BLaER1 (cell line): Measurements from ENCODE around the gene ATRIP.
A peak's percentile ranks its signal among the peaks of the same experiment; 100 is the strongest.

ENCODE experiments used
- H3K27ac ChIP-seq: shearing (Covaris generic); formaldehyde crosslinking; 2 replicates; pipeline ENCODE4 v1.8.1; 2022
- H3K27me3 ChIP-seq: shearing (Covaris generic); formaldehyde crosslinking; 2 replicates; pipeline ENCODE4 v1.8.1; 2022
- H3K36me3 ChIP-seq: shearing (Covaris generic); formaldehyde crosslinking; 2 replicates; pipeline ENCODE4 v1.8.1; 2022
- H3K4me1 ChIP-seq: shearing (Covaris generic); formaldehyde crosslinking; 2 replicates; pipeline ENCODE4 v1.8.1; 2022
- H3K4me2 ChIP-seq: shearing (Covaris generic); formaldehyde crosslinking; 2 replicates; pipeline ENCODE4 v1.8.1; 2022
- H3K4me3 ChIP-seq: shearing (Covaris generic); formaldehyde crosslinking; 2 replicates; pipeline ENCODE4 v1.8.1; 2022
- H3K9ac ChIP-seq: shearing (Covaris generic); formaldehyde crosslinking; 2 replicates; pipeline ENCODE4 v1.8.1; 2022
- H3K9me3 ChIP-seq: shearing (Covaris generic); formaldehyde crosslinking; 2 replicates; pipeline ENCODE4 v1.8.1; 2022
- H4K20me1 ChIP-seq: shearing (Covaris generic); formaldehyde crosslinking; 2 replicates; pipeline ENCODE4 v1.8.1; 2022
- Cebpa-rat ChIP-seq: shearing (Covaris generic); IDR thresholded peaks from 2 replicates; pipeline ENCODE4 v1.8.1; 2022

ATRIP gene

DNA sequence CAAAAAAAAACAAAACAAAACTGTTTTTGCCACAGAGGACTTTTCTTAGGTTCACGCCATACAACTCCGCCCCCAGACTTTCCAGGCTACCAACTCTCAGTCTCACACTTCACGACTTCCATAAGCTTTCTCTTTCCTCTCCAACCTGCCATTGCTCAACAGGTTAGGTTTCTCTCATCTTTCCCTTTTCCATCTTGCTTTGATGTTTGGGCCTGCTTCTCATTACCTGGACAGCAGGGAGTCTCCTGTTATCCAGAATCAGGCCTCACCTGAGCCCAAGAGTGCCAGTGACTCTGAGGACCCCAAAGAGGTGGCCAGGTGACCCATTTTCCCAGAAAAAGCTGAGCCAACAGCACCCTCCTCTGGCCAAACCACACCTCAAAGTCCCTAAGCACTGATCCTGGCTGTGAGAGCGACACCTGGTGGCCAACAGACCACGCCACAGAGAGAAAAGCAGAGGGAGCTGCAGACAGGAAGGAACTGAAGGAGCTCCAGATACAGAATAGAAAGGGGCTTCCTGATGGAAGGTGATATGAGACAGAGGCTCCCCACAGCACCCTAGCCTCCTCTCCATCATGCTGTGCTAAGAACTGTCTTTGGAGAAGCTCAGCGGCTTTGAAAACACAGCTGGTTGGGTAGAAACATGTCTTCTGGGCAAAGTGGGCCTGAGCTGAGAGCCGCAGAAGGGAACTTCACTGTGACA is 10.6 kb upstream of the ATRIP start:
- no peak for TF ChIP-seq Cebpa-rat
- peak overlapping the region; percentile 37; the same call in 1 of the 2 replicates for H3K27ac ChIP-seq
- peak overlapping the region; percentile 56 for H3K4me2 ChIP-seq

DNA sequence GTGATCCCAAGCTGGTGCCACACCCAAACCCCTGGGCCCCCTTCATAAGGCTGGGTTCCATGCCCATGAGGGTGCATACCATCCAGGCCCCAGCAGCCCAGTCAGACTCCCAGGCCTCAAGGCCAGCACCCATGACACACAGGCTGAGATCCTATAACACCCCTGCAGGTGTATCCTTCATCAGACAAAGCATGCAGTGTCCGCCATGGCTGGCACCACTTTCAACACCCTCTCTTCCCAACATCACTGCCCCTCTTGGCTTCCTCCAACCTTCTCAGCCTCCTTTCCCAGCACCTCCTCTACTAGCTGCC is 10.1 kb upstream of the ATRIP start:
- Histone ChIP-seq H3K27me3 (no peaks in the 10 kb centered on the region), H3K36me3 (peaks cover 31% of the 10 kb centered on the region), H3K4me1 (peaks cover 39% of the 10 kb centered on the region), H3K4me3 (no peak overlapping the region), H3K9ac (0 out of 2 replicates have a peak overlapping the region, but pooled peaks have one; percentile 18), H3K9me3 (no peaks in the 10 kb centered on the region), H3K27ac (peak overlapping the region; percentile 37; the same call in 1 of the 2 replicates), H4K20me1 (peaks cover 12% of the 10 kb centered on the region), H3K4me2 (peak overlapping the region; percentile 56)
- no peak for TF ChIP-seq Cebpa-rat

More for the DNA sequence above, 10.6 kb upstream of the ATRIP start:
- Histone ChIP-seq H3K9me3 (no peaks in the 10 kb centered on the region), H4K20me1 (peaks cover 7% of the 10 kb centered on the region), H3K27me3 (no peaks in the 10 kb centered on the region), H3K36me3 (peaks cover 30% of the 10 kb centered on the region), H3K9ac (0 out of 2 replicates have a peak overlapping the region, but pooled peaks have one; percentile 18), H3K4me3 (no peak overlapping the region), H3K4me1 (peaks cover 34% of the 10 kb centered on the region)

DNA sequence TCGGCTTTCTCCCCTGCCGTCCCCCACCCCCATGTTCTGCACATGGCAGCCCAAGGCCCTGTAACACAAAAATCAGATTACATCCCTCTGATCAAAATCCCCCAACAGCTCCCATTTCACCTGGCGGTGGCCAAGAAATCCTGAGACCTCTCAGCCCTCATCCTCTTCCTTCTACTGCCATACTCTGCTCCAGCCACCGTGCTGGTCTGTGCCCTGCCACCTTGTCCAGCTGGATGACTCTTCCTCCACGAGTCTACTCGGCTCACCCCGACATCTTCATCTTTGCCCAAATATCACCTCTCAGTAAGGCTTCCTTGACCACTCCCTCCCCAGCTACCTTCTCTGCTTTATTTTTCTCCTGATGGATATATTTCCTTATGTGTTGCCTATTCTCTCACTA is 9.7 kb upstream of the ATRIP start:
- H3K9me3 ChIP-seq = no peaks in the 10 kb centered on the region
- no peak for TF ChIP-seq Cebpa-rat

DNA sequence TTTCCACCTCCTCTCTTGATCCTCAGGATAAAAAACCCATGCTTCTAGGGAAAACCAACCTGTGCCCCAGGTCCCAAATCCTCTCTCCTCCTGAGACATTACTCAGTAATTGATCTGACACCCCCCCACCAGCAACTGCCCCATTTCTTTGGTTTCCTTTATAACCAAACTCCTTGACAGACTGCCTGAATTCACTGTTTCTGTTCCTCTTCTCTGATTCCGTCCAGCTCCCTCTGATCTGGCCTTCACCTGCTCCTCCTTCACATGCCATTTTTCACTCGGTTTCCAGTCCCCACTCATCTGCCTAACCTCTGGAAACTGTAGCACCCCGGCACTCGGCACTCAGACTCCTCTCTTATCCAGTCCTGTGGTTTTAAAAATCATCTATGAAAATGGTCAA is 8.7 kb upstream of the ATRIP start:
- peaks cover 36% of the 10 kb centered on the region for H3K36me3 ChIP-seq
- H4K20me1 ChIP-seq = peaks cover 25% of the 10 kb centered on the region
- no peak overlapping the region for H3K27ac ChIP-seq
- peak overlapping the region; percentile 21; the same call in 1 of the 2 replicates for H3K9ac ChIP-seq
- TF ChIP-seq Cebpa-rat = no peak
- peaks cover 47% of the 10 kb centered on the region for H3K4me1 ChIP-seq
- no peak overlapping the region for H3K4me2 ChIP-seq
- H3K4me3 ChIP-seq = no peak overlapping the region
- no peaks in the 10 kb centered on the region for H3K27me3 ChIP-seq
- H3K9me3 ChIP-seq = no peaks in the 10 kb centered on the region

More for the DNA sequence above, 9.7 kb upstream of the ATRIP start:
- Histone ChIP-seq H3K36me3 (peaks cover 36% of the 10 kb centered on the region), H3K27ac (peak overlapping the region; percentile 37; the same call in 1 of the 2 replicates), H3K9ac (no peak overlapping the region), H3K4me1 (peaks cover 43% of the 10 kb centered on the region), H3K27me3 (no peaks in the 10 kb centered on the region), H3K4me2 (peak overlapping the region; percentile 56), H4K20me1 (peaks cover 16% of the 10 kb centered on the region), H3K4me3 (no peak overlapping the region)

DNA sequence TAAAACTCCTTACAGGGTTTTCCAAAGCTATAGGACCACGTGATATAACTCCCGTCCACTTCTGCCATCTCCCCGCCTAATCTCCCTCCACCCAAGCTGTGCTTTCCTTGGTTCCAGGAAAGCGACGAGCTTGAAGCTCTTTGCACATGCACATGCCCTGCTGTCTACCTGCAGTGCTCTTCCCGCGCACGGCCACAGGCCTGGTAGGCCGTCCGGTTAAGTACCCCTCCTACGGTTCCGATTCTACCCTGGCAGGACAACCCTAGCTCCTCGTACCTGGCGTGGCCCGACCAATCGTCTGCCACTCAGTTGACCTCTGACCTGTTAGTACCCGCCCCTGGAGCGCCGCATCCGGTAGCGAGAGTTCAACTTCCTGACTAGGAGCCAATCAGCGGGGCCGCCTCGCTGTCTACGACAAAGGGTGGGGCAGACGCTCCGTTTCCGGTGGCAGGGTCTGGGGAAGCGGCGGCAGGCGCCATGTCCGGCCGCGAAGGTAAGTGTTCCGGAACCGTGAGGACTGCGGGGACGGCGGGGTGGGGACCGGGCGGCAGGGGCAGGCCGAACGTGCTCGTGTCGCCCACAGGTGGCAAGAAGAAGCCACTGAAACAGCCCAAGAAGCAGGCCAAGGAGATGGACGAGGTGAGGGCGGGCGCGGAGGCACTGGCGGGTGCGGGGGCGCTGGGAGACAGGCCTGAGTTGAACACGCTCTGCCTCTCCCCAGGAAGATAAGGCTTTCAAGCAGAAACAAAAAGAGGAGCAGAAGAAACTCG is 6.5 kb upstream of the ATRIP start, which contains the start of the genes CCDC51 and TMA7:
CCDC51 (minus strand) TSS at position 300 of the 770 bp plus-strand sequence. CDS start 4,991 bp downstream, outside the sequence.
TMA7 (plus strand) TSS at position 438 of the 770 bp plus-strand sequence; CDS start at position 478, 40 bp downstream.
- no peaks in the 10 kb centered on the region for H3K27me3 ChIP-seq
- peak within 1 kb of the TSS; percentile 90 for H3K27ac ChIP-seq
- peaks cover 35% of the 10 kb centered on the region for H3K36me3 ChIP-seq
- no peak for TF ChIP-seq Cebpa-rat
- no peaks in the 10 kb centered on the region for H3K9me3 ChIP-seq
- H3K4me1 ChIP-seq = peaks cover 41% of the 10 kb centered on the region
- peak within 1 kb of the TSS; percentile 92 for H3K9ac ChIP-seq
- H3K4me3 ChIP-seq = peak within 1 kb of the TSS; percentile 92
- H4K20me1 ChIP-seq = peaks cover 37% of the 10 kb centered on the region
- peak within 1 kb of the TSS; percentile 85 for H3K4me2 ChIP-seq

DNA sequence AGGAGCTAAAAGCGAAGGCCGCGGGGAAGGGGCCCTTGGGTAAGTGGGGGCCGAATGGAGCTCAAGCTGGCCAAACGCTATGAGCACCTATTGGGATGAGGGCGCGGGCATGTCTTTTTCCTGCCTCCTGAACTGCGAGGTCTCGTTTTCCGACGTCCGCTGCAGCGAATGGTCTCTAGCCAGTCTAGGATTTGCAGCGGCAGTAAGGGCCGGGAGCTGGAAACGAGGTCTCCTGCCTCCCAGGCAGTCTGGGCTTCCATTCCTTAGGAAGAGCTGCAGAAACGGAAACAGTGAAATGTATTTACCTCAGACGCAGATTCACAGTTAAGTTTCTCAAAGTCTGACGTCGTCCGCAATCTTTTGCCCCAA is 6.0 kb upstream of the ATRIP start:
- H3K36me3 ChIP-seq = peaks cover 35% of the 10 kb centered on the region
- H3K27me3 ChIP-seq = no peaks in the 10 kb centered on the region
- H3K4me1 ChIP-seq = peaks cover 44% of the 10 kb centered on the region
- H3K9me3 ChIP-seq = no peaks in the 10 kb centered on the region
- no peak for TF ChIP-seq Cebpa-rat
- H4K20me1 ChIP-seq = peaks cover 37% of the 10 kb centered on the region
- H3K4me2 ChIP-seq = peak overlapping the region; percentile 85
- H3K27ac ChIP-seq = peak overlapping the region; percentile 90
- peak overlapping the region; percentile 92 for H3K4me3 ChIP-seq
- peak overlapping the region; percentile 92 for H3K9ac ChIP-seq

DNA sequence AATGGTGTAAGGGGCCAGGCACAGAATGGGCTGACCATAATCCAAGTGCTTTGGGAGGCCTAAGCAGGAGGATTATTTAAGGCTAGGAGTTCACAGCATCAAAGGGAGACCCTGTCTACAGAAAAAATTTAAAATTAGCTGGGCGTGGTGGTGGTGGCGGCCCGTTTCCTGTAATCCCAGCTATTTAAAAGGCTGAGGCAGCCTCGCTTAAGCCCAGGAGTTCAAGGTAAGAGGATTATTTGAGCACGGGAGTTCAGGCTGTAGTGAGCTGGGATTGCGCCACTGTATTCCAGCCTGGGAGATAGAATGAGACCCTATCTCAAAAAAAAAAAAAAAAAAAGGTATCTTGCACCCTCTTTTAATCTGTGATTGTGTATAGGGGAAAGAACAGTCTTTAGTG is 4.6 kb upstream of the ATRIP start:
- H3K27me3 ChIP-seq = no peaks in the 10 kb centered on the region
- H3K4me2 ChIP-seq = peak overlapping the region; percentile 85
- H3K27ac ChIP-seq = no peak overlapping the region
- peaks cover 41% of the 10 kb centered on the region for H3K4me1 ChIP-seq
- TF ChIP-seq Cebpa-rat = no peak
- peaks cover 35% of the 10 kb centered on the region for H3K36me3 ChIP-seq
- H3K9me3 ChIP-seq = no peaks in the 10 kb centered on the region
- H3K4me3 ChIP-seq = peak overlapping the region; percentile 92
- peaks cover 37% of the 10 kb centered on the region for H4K20me1 ChIP-seq
- peak overlapping the region; percentile 92 for H3K9ac ChIP-seq

DNA sequence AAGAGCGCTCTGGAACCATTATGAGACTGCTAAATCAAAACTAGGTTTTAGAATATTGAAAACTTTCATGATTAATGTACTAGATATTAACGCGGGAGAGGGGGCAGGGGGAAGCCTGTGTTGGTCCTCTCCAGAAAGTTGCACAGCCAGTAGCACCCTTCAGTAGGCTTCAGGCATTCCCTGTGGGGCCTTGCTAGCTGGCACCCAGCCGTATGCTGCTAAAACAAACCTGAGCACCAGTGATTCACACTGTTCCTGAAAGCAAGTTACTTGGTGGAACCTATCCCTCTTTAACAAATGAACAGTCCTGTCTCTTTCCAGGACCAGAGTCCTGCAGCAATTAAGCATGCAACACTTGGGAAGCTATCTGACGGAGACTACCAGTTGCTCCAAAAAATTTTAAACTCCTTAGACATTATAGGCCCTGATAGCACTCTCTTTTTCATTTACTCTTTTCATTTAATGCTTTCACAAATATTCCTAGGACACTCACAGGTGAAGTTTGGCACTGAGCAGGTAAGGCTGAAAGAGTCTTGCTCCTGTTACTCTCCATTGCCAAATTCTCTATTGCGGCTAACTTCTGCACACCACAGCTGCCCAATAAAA is 1.2 kb upstream of the ATRIP start:
- no peaks in the 10 kb centered on the region for H3K27me3 ChIP-seq
- H3K4me2 ChIP-seq = peak overlapping the region; percentile 95
- no peak for TF ChIP-seq Cebpa-rat
- no peak overlapping the region; the same call in 1 of the 2 replicates for H3K9ac ChIP-seq
- H3K27ac ChIP-seq = no peak overlapping the region
- peaks cover 42% of the 10 kb centered on the region for H3K4me1 ChIP-seq
- peaks cover 36% of the 10 kb centered on the region for H3K36me3 ChIP-seq
- peaks cover 45% of the 10 kb centered on the region for H4K20me1 ChIP-seq
- H3K4me3 ChIP-seq = peak overlapping the region; percentile 87
- no peaks in the 10 kb centered on the region for H3K9me3 ChIP-seq

DNA sequence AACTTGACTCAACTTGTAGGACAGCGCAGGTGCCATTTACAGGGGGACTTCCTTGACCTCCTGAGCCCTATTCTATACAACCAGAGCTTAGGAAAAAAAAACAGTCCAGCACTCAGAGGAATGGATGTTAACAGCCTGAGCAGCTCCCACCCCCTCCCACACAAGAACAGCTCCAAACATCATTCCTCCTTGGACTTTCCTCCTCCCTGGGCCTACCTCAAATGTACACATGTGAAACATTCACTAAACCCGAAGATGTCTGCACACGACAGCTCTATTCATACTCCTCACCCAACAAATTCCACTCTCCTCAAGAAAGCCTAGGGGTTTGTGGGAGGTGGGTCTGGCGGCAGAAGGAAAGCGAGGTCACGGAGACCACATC is 503 bp upstream of the ATRIP start:
- Histone ChIP-seq H3K4me2 (peak overlapping the region; percentile 95), H3K36me3 (peaks cover 42% of the 10 kb centered on the region), H3K9me3 (no peaks in the 10 kb centered on the region), H3K27ac (peak overlapping the region; percentile 74), H3K9ac (peak overlapping the region; percentile 85), H3K27me3 (no peaks in the 10 kb centered on the region), H3K4me3 (peak overlapping the region; percentile 87), H3K4me1 (peaks cover 40% of the 10 kb centered on the region), H4K20me1 (peaks cover 38% of the 10 kb centered on the region)
- TF ChIP-seq Cebpa-rat = no peak
